NCI-H526 treated with DMSO at 0.1 percent for 48 hours (cell line): ENCODE measurements around the gene KCTD6.

Experiments
- DNase-seq: peaks from one replicate; lab custom pipeline; 2025; lab: John Stamatoyannopoulos, UW

Gene KCTD6

DNA sequence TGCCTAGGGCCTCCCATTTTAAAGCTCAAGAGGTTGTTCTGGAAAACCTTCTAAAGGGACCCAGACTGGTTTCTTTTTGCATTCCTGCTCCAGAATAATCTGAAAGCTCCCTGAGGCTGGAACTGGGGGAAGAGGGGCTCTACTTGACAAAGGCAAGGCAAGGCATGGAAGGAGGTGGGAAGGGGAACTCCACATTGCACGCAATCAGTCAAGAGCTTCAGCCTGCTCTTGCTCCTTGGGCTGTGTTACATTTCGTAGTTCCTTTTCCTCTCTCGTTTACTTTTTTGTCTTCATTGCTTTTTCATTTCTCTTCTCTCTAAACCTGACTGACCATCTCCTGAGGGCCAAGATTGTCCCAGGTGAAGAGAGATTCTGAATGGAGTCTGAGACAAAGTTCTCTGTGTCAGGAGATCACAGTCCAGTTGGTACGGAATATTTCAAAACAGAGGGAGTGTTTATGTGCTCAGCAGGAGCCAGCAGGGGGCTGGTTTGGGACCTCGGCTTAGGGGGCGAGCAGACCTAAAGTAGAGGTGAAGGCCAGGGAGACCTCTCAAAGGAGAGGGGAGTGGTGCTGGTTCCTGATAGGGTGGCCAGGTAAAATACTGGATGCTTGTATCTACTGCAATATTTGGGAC lies 6.0 kb upstream of the KCTD6 start:
- DNase-seq, result no peak

DNA sequence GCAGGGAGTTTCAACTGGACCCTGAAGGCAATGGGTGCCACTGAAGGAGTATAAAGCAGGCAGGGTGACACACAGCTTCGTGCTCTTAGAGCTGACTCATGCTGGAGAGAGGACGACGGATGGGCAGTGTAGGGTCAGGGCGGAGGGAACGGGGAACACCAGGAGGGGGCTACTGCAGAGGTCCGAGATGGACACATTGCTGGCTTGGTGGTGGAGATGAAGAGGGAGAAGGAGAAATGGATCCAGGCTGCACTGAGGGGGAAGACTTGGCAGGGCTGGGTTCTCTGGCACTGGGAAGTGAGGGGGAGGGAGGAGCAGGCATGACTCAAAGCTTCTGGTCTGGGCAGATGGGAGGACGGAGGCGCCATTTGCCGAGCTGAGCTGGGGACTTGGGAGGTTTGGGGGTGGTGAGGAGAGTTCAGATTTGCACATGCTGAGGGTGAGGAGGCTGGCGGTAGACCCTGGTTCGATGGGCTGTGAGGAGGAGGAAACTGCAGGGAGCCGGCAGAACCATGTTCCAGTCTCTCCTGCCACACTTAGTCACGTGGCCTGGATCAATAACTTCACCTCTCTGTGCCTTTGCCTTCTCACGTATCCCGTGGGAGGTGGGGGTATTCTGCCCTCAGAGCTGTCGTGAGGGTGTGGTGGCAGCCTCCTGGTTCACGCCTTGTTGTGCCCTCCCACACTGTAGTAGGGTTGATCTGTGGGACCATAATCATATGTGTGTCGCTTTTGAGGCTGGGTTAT lies 4.6 kb upstream of the KCTD6 start:
- no peak for DNase-seq

DNA sequence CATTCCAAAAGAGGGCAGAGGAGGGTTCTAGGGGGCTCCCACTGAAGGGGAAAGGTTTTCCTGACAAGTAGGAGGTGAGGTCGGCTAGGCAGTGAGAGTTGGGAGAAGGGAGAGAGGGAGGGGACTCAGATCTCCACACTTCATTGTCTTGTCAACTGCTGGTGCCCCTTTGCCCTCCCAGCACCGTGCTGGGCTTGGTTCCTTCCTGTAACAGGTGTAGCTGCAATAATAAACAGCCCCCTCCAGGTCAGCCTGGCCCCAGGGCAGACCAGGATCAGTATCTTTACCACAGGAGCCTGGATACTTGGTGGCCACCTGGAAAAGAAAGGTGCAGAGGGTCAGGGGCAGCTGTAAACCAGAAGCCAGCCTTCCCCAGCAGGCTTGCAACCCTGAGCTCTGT lies 2.9 kb upstream of the KCTD6 start:
- no peak for DNase-seq

DNA sequence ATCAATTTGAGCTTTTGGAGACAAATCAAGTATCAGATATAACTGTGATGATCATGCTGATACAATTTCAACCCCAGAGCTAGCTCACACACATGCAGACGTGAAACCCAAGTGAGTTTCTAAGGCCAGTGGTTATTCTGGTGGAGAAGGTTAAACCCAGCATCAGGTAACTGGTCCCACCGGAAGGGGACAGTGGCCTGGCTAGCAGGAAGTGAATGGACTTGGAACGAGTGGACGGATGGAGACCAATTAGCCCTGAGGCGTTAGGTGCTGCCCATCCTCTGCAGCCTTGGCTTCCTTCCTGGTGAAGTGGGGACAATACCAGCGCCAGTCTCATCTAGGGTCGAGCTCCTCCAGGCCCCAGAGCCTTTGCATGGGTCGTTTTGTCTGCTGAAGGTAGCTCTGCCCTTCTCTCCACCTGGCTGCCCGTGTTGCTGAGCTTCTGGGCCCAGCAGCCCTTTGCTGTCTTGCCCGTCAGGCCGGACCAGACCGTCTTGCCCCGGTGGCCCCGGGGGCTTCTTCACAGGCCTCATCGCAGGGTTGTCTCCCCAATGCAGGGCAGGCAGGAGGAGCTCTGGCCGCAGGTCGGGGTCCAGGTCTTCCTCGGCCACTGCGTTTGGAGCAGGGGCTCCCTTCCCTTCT lies 915 bp upstream of the KCTD6 start:
- DNase-seq, result no peak

DNA sequence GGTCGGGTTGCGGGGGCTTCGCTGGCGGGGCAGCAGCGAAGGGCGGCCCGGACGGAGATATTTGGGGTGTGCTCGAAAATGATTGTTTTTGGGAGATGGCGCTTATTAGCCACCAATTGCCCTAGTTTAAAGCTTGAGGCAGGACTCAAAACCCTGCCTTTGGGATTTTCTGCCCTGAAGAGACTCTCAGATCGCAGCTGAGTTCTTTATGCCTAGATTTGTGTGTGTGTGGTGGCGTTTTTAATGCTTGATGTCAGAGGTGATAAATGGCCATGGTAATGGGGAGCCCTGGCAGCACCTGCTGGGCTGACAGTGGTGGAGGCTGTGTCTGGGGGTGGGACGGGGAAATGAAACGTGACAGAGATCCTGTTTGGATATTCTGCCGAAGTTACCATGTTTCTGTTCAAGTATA lies 604 bp downstream of the KCTD6 start:
- peak; percentile 16 for DNase-seq

DNA sequence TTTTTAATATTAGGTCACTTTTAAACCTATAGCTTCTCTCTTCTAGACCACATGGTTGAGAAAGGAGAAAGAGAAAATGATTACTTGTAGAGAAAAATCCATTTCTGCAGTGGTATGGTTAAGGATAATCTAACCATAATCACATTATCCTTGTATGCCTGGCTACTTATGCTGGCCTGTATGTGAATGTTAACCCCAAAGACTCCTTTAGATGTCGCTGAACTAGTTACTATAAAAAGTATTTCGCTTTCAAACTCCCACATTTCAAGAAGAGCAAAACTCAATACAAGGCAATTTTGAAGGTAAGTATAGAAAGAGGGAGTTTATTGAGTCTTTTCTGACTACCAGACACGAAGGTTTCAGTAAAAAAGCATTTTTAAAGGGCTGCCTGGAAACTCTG lies 2.2 kb downstream of the KCTD6 start:
- DNase-seq, result no peak

DNA sequence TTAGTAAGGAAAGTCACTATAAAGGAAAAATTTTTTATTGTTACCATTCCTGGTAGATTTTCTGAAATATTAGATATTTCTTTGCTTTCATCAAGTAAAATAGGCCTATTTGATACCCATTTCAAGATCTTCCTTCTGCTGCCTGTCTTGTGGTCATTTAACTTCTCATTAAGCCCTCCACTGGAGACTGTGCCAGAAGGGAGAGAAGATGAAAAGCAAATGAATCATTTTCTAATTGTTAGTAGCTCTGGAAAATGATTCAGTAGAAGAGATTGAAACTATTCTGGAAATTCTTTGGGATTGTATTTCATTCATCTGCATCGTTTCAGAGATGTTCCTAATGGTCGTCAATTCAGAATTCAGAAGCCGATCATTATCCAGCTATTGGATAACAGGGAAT lies 3.2 kb downstream of the KCTD6 start:
- no peak for DNase-seq

DNA sequence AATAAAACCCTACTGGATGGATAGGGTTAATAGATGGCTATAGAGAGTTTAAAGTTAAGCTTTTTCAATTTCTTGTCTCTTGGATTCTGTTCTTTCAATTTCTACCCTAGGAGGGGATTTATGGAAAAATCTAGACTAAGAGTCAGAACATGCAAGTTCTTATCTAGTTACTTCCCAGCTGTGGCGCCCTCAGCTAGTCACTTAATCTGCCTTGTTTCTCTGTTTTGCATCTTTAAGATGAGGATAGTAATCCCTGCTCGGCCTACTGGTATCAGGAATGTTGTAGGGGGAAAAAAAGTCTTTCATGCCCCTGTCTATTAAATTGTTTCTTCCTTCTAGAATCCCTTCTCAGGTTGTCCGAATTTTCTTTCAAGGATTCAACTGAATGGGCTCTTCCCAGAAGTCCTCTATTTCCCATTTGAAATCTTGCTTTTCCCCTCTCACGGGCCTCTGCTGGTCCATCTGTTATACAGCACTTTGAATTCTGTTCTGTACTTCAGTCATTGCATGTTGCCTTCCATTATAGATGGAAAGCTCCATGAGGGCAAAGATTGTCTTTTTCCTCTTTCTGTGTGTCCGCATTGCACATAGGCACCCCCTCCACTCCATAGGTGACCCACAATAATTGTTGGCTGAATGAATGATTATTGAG lies 4.4 kb downstream of the KCTD6 start:
- no peak for DNase-seq

DNA sequence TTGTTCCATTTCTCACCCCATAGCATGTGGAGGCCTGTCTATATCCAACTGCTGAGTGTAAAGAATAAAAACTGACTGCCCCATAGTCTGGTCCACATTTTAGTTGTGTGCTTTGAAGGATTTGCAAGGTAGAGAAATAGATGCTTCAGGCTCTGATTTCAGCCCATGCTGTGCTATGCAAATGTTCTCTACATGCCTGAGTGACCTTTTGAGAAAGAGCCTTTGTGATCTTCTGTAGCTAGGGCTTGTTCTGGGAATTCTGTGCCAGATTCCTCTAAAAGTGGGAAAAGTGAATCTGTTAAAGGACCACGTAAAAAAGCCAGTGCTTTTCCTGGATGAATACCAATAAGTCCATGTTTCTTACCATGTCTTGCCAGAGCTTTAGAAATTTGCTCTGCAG lies 5.2 kb downstream of the KCTD6 start:
- peak; percentile 85 for DNase-seq

DNA sequence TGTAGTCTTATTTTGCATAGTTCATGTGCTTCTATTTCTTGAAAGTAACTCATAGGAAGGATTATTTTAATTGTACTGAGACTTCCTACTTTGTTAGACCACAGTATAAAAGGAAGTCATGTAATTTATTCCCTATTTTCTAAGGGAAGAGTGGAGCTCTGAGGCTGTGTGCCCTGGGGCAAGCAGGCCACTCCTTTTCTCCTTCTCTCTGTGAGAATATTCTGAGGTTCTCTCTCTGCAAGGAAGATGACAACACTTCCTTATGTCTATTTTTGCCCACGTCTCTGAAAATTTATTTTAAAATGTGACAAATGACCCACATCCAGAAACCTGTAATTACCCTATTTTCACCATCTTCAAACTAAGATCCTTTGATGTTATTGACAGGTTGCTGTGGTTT lies 11.0 kb downstream of the KCTD6 start:
- DNase-seq, result no peak

DNA sequence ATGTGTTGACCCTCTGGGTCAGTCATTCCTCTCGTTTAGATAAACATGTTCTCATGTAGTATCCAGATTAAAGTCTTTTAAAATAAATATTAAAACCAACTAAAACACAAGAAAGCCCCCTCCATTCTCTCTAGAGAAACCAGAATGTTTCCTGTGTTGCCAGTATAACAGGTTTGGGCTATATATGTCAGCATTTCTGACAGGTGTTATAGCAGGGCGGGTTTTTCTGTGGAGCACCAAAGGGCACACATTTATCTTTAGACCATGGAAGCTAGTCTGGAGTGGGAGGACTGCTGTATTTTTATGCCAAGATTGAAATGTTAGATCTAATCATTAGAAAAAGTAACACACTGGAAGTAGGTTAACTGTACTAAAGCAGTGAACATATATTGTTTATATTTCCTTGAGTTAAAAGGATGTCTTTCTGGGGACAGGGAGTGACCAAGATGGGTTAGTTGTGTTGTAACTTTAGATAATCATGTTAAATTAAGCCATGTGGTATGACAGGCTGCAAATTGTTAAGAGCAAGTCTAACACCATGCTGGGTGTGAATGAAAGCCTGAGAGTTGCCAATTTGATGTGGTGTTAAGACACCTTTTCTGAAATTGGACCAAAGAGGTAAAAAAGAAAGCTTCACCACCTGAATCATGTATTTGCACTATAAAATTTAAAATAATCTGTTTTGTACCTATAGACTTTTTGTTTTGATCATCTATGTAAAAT lies 15.6 kb downstream of the KCTD6 start:
- DNase-seq, result no peak

DNA sequence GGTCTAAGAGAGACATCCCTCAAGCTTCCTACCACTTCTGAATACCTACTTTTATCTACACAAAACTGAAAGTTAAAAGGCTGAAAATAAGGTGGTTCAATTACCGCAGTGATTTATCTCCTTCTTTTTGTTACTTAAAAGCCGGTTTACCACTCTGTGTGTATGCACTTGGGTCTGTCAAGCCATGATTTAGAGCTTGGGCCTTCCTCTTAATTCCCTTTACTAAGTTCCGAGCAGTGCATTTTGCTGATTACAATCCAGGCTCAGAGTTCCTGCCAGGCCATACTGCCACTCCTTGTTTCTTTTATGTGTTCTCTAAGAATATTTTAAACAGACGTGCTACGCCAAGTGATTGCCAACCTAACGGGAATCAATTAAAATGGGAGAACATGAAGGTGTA lies 16.5 kb downstream of the KCTD6 start:
- no peak for DNase-seq

DNA sequence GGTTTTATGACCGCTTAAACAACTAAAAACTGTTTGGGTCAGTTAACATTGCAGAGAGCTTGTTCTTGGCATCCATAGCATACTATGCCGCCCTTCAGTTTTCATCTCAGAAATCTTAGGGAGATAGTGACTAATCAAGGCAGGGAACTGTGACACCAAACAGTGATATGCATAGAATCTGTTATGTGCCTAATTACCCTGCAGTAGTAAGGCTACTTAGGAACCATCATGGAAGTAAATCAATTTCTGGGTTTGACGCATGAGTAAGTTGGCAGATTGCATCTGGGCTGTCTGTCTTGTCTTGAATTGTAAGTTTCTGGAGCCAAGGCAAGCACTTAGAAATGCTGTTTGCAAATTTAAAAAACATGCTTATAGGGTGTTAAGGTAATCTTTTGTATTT lies 22.5 kb downstream of the KCTD6 start:
- no peak for DNase-seq

DNA sequence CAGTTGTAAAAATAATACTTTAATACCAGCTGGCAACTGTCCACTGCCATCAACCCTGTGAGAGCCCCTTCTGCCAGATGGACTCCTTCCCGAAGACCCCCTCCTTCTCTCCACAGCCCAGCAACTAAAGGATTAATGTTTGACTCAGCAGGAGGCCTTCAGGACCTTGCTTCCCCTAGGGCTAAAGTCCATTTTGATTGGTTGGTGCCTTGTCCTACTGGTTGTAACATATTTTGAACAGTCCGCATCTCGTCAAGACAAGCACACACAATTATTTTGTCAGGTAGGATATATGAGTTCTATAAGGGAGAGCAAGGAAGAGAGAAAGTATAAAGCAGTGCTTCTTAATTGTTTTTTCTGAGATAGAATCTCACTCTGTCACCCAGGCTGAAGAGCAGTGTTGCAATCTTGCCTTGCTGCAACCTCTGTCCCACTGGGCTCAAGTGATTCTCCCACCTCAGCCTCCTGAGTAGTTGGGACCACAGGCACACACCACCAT lies 26.4 kb downstream of the KCTD6 start:
- no peak for DNase-seq

DNA sequence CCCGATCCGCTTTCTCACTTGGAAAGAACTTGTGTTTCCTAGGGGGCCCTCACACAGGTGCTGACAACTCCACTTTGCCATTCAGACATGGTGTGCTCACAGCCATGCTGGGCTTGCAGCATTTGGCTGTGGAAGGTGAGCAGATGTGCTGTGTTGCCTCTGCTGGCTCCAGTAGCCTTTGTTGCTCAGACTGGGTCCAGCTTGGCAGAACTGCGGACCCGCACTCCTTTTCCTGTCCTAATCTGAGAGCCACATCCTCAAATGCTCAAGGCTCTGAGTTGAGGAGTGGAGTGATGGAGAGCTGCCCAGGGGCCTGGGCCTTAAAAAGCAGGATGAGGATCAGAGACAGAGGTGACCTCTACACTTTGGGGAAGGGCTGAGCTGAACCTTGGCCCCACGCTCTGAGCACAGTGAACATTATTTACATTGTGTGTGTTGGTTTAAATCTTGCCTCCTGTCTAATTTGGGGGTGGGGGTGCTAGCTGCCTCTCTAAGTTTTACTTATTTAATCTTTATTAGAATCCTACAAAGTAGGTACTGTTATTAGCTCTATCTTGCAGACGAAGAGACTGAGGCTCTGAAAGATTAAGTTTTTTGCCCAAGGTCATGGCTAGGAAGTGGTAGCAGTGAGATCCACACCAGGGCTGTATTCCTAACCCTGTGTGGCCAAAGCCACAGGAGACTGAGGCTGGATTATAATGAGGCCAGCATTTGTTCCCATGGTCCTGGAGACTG lies 27.9 kb downstream of the KCTD6 start:
- DNase-seq, result no peak

DNA sequence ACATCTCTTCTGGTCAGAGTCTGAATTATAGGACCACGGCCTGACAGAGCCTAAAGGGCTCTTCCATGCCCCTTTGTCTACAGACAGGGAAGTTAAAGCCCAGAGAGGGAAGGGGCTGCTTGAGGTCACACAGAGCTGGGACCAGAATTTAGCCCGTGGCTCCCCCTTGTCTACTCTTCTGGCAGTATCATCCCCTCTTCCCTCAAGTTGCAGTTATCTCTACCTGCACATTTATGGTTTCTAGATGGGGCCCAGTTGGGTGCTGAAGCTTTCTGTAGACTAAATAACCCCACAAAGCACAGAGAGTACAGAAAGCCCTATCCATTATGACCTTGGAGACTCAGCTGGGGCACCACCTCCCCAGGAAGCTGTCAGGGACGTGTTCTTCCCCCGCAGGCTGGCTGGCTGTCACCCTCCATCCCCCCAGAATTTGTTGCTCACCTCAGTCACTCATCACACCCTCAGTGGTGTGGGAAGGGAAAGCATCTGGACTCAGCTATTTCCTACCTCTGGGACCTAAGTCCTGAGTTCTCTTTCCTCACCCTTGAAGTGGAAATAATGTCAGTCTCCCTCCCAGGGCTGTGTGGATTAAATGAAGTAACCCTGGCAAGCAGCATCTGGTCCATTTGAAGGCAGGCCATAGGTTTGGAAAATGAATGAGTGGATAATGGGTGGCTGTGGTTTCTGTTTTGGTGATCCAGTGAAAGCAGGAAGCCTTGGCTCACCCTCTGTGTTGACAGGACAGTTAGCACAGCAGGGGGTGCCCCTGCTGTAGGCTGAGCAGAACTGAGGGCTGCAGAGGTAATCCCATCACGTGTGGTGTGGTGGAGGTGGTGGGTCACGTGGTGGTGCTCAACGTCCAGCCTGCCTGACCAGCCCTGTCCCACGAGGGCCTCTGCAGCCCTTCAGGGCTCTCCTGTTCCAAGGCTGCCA lies 28.8 kb downstream of the KCTD6 start:
- DNase-seq, result no peak

DNA sequence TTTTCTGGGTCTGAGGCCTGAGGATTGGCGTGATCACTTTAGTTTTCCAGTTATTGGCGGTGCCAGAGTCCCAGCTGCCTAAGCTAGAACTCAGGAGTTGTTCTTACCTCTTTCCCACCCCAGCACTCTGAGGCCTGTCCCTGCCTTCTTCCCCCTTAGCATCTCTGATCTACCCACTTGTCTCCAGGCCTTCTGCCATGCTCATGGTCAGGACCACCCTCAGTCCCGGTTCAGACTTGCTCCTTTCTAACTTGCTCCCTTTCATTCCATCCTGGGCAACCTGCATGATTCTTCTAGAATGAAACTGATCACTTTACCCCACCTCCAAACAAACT lies 29.4 kb downstream of the KCTD6 start:
- DNase-seq, result no peak

DNA sequence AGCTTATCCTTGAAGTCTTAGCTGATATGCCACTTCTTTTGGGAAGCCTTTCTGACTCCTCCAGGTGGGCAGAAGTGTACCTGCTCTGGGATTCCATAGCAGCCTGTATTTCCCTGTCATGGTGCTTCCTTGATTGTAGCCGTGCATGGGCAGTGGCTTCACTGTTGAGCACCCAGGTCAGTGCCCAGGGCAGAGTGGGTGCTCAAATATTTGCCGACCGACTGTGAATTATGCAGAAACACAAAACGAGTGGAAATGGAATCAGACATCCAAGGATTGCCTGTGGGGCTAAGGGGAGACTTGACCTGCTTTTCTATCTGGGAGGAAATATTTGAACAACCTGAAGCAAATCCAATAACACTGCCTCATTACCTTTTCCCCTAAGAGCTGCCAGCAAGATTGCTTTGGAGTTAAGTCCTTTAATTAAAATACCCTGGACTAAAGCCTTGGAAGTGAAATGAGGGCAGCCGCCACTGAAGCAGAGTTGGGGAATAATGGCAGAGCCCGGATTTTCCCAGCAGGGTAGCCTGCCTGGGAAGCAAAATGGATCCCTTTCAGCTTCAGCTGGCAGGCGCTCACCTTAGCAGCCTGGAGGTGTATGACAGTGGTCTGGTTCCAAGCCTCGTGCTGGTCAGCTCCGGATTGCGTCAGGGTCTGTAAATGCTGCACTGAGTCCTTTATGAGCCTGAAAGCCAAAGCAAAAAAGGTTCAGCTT lies 30.2 kb downstream of the KCTD6 start:
- no peak for DNase-seq

DNA sequence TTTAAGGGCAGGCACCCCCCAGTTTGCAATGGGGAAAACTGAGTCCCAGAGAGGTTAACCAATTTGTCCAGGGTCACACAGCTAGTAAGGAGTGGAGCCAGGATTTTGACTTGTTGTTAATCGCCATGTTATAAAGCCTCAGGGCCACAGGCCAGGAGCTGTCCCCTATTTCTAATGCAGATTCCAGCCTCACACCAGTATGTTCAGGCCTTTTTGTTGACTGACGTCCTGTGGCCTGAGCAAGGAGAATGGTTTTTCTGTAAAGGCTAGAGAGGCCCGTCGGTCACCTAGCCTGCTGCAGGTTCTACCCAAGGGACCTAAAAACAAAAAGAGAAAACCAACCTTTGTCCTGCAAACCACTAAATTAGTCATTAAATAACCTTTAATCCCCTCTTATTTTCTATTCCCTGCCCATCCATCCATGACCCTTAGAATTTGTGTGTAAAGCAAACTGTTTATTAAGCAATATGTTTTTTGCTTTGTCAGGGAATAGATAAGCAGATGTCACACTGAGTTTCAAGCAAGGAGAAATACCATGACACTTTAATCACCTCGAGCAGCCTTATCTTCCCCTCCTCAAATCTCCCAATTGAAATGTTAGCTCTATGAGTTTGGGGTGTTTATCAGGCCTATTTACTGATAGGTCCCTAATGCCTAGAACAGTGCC lies 31.0 kb downstream of the KCTD6 start:
- no peak for DNase-seq
